ENCODE measurements around the gene FAM181A. TPM values are rescaled to one million over a fixed set of nuclear protein-coding genes. Genes with fewer than 3 reads are reported as not detected.

FAM181A gene
- total RNA-seq, 4 donors from 2014 or later: not detected

DNA sequence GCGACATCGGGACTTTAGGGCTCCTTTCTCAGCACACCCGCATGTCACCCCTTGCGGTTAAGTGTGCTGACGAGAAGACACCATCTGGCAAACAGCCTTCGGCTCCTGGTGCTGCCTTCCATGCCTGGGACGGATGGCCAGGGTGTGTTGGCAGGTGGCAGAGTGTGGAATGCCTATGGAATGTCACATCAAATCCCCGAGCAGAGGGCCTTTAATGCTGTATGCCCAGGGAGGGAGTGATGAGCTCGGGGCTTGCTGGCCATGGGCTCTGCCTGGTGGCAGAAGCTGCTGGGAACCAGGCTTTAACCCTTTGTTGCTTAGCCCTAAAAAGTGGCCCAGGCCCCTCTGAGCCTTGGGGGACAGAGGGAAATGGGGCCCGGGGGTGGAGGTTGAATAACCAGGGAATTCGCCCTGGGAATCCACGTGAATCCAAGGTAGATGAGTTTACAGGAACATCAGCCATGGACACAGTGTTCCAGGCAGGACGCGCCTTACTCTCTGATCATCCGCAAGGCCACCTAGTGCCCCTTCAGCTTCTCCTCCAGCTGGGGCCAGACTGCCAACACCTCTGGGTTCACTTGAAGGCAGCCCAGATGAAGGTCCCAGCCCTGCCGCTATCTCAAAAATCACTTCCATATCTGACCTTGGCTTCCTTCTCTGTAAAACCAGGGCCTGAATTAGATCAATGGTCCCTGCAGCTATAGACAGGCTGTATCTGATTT is 17.4 kb downstream of the FAM181A start:
- TF ChIP-seq, protein P1, sequence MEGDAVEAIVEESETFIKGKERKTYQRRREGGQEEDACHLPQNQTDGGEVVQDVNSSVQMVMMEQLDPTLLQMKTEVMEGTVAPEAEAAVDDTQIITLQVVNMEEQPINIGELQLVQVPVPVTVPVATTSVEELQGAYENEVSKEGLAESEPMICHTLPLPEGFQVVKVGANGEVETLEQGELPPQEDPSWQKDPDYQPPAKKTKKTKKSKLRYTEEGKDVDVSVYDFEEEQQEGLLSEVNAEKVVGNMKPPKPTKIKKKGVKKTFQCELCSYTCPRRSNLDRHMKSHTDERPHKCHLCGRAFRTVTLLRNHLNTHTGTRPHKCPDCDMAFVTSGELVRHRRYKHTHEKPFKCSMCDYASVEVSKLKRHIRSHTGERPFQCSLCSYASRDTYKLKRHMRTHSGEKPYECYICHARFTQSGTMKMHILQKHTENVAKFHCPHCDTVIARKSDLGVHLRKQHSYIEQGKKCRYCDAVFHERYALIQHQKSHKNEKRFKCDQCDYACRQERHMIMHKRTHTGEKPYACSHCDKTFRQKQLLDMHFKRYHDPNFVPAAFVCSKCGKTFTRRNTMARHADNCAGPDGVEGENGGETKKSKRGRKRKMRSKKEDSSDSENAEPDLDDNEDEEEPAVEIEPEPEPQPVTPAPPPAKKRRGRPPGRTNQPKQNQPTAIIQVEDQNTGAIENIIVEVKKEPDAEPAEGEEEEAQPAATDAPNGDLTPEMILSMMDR (IDR thresholded peaks at IDR 0.05): no peak
- TF ChIP-seq EP300 (IDR thresholded peaks at IDR 0.05): no peak
- TF ChIP-seq POLR2AphosphoS5 (IDR thresholded peaks at IDR 0.05): no peak
- Histone ChIP-seq H3K27ac (no peak overlapping the region), H3K27me3 (no peaks in the 10 kb centered on the region), H3K9me3 (no peaks in the 10 kb centered on the region), H3K4me3 (no peak overlapping the region), H3K4me1 (peaks cover 4% of the 10 kb centered on the region), H3K36me3 (no peaks in the 10 kb centered on the region)
- WGBS: 91% methylated on average over 15 of the region's 16 CpGs
- no peak for DNase-seq (ENCODE audit: low spot score in 2 of 2)

DNA sequence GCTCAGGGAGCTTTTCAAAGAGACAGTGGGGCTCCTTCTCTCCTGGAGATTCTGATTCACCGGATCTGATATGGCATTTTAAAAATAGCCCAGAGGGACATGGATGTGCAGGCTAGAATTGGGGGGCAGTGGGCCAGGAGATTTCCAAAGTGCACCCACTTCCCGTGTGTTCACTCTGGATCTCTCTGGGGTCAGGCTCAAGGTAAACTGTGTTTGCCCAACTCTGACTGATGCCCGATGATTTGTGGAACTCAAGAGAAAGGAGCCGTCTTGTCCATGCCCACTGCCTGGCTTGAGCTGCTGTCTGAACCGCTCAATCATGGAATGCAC is 17.9 kb downstream of the FAM181A start:
- DNase-seq (ENCODE audit: low spot score in 2 of 2): no peak
- no peaks in the 10 kb centered on the region for H3K36me3 ChIP-seq
- H3K27ac ChIP-seq: no peak overlapping the region
- no peak for TF ChIP-seq EP300 (IDR thresholded peaks at IDR 0.05)
- TF ChIP-seq, protein P1 (IDR thresholded peaks at IDR 0.05): no peak
- TF ChIP-seq POLR2A (IDR thresholded peaks at IDR 0.05): no peak
- no peak for TF ChIP-seq POLR2AphosphoS5 (IDR thresholded peaks at IDR 0.05)
- no peaks in the 10 kb centered on the region for H3K4me1 ChIP-seq
- 97% methylated on average over 4 of the region's 5 CpGs for WGBS
- H3K9me3 ChIP-seq: no peaks in the 10 kb centered on the region
- H3K27me3 ChIP-seq: no peaks in the 10 kb centered on the region
- no peak overlapping the region for H3K4me3 ChIP-seq

DNA sequence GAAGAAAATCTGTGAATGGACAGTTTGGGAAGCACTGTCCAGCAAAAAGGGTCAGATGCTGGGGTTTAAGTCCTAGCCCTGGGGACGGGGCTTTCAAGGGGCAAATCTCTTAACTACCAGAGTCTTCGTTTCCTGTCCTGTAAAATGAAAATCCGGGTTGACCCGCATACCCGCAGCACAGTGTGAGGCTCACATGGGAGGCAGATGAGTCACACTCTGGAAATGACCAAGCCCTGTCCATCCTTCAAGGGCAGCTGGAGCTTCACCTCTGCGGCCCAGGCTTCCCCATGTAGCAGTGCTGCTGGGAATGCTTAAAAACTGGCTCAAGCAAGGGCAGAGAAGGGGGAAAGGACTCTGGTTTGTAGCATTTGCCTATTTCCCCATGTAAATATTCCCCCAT is 19.0 kb downstream of the FAM181A start:
- DNase-seq (ENCODE audit: low spot score in 2 of 2): no peak
- H3K4me1 ChIP-seq: no peaks in the 10 kb centered on the region
- H3K27ac ChIP-seq: no peak overlapping the region
- H3K9me3 ChIP-seq: no peaks in the 10 kb centered on the region
- 69% methylated on average over 6 of the region's 6 CpGs for WGBS
- TF ChIP-seq EP300 (IDR thresholded peaks at IDR 0.05) (no peak), POLR2AphosphoS5 (IDR thresholded peaks at IDR 0.05) (no peak), POLR2A (IDR thresholded peaks at IDR 0.05) (no peak)
- TF ChIP-seq, protein P1 (IDR thresholded peaks at IDR 0.05): no peak
- no peaks in the 10 kb centered on the region for H3K27me3 ChIP-seq
- H3K4me3 ChIP-seq: no peak overlapping the region
- H3K36me3 ChIP-seq: no peaks in the 10 kb centered on the region

DNA sequence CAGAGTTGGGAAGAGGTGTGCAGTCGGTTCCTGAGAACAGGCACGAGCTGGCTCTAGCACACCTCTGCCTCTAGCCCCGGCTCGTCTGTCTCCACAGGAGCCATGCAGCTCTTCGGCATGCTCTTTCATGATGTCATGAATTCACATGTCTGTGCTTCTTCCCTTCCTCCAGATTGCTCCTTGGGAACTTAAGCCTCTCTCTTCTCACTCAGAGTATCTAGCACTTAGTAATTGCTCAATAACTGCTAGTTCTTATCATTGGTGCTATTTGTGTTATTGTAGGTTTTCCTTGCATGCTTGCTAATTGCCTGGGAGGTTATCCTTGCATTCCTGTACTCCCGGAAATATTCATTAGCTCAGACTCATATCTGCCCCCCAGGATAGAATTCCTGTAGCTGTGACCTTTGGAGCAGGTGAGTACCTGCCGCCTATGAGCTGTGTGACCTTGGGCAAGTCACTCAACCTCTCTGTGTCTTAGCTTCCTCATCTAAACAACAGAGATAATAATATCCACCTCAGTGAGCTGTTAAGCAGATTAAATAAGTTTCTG is 19.5 kb downstream of the FAM181A start:
- Histone ChIP-seq H3K9me3 (no peaks in the 10 kb centered on the region), H3K4me1 (no peaks in the 10 kb centered on the region), H3K27ac (no peak overlapping the region), H3K4me3 (no peak overlapping the region), H3K27me3 (no peaks in the 10 kb centered on the region), H3K36me3 (no peaks in the 10 kb centered on the region)
- WGBS: 66% methylated on average over 7 of the region's 7 CpGs
- DNase-seq (ENCODE audit: low spot score in 2 of 2): no peak
- TF ChIP-seq POLR2A (IDR thresholded peaks at IDR 0.05): no peak
- no peak for TF ChIP-seq POLR2AphosphoS5 (IDR thresholded peaks at IDR 0.05)
- TF ChIP-seq EP300 (IDR thresholded peaks at IDR 0.05): no peak
- TF ChIP-seq, protein P1 (IDR thresholded peaks at IDR 0.05): no peak

DNA sequence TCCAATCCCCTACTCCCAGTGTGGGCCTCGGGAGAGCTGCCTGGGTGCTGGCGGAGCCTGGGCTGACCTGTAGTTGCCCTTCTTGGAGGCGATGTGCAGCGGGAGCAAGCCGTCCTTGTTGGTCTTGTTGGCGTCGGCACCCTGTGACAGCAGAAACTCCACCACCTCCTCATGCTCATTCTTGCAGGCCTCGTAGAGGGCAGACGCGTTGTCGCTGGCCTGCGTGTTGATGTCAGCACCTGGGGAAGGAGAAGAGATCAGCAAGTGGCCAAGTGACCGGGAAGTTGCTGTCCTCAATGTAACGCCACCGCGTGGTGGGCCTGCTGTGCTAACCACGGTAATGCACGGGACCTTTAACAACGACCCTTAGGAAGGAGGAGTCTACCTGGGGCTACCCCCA is 20.1 kb downstream of the FAM181A start:
- Histone ChIP-seq H3K4me1 (no peaks in the 10 kb centered on the region), H3K9me3 (no peaks in the 10 kb centered on the region), H3K27me3 (no peaks in the 10 kb centered on the region), H3K27ac (no peak overlapping the region), H3K36me3 (no peaks in the 10 kb centered on the region), H3K4me3 (no peak overlapping the region)
- WGBS: 83% methylated on average over 13 of the region's 19 CpGs
- no peak for DNase-seq (ENCODE audit: low spot score in 2 of 2)
- TF ChIP-seq POLR2AphosphoS5 (IDR thresholded peaks at IDR 0.05) (no peak), EP300 (IDR thresholded peaks at IDR 0.05) (no peak), POLR2A (IDR thresholded peaks at IDR 0.05) (no peak)
- TF ChIP-seq, protein P1 (IDR thresholded peaks at IDR 0.05): no peak

Measured in suprapubic skin (tissue), 4 donors.